Superior temporal gyrus (tissue), 1 donor: ENCODE measurements around the gene ZNF385B.

ENCODE experiments used
- DNase-seq: peaks from one replicate; pipeline ENCODE4 v3.0.0-alpha.2; 2016; ENCODE audit errors: extremely low spot score

Gene ZNF385B

DNA sequence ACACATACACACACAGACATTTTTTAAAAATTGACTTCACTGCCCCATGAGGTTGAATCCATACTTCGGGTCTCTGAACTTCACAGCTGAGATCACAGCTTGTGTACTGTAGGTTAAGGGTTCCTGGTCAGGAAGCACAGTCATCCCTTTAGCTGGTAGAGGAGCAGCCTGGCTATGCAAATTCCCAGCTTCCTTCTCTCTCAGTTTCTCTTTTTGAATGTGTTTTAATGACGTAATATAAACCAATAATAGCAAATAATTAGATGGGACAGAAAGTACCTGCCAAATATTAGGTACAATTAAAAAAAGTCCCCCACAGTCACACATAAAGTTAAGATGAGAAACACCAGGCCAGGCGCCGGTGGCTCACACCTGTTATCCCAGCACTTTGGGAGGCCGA, 178.7 kb downstream of the ZNF385B start:
- DNase-seq, result no peak

- DNase-seq, result peak; percentile 55
Measured at GRCh38 chr2:179677746-179678505, 183.5 kb downstream of the ZNF385B start.

GRCh38 chr2:179677077-179677688, 184.2 kb downstream of the ZNF385B start:
- DNase-seq, result peak; percentile 71

DNA sequence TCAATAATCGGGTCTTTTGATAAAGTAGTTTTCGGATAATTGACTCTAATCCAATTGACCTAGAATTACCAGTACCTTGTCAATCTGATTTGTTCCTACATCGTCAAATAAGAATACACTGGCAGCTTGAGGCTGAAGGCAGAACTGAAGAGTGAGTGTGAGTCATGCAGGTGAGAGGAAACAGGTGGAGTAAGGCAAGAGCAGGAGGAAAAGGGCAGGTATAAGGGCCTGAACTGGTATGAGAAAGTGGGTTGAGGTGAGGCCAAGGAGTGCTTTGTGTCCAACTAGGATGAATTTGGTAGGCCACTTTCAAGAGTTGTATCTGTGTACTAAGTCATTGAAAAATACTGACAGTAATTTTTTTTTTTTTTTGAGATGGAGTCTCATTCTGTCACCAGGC, 186.0 kb downstream of the ZNF385B start:
- no peak for DNase-seq

DNA sequence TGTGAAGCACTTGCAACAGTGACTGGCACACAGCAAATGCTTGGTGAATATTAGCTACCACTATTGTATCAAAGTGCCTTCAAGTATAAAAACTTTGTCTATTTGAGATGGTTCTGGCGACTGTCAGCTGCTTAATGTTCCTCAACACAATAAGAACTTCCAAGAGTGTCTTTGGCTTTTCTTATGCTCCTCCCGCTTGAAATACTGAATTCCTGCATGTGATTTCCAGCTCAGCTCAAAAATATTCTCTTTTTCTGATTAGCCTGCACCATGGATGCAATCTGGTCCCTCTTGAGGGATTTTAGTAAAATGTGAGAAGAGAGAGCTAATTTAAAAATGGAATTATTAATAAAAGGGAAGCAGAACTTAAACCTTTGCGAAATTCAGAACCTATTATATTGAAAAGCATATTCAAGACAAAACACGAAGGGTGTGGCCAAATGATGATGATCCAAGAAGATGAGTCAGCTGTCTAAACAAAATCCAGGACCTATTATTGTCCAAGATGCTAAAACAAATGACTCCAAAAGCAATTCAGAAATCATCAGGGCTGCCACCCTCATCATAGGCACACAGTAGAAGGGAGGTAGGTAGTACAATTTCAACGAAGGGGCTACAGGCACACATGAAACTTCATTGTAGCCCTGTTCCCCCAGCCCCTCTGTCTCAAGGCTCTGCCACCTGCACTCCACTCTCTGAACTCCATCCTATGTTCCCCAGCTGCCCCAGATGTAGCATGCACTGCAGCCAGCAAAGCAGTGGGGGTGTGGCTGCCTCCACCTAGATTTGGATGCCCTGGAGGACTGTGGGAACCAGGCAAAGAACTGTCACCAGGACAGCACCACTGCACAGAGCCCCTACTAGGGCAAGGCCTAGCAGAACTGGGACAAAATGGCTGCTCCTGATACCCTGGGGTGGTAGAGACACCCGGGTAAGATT, 190.1 kb downstream of the ZNF385B start:
- no peak for DNase-seq

DNA sequence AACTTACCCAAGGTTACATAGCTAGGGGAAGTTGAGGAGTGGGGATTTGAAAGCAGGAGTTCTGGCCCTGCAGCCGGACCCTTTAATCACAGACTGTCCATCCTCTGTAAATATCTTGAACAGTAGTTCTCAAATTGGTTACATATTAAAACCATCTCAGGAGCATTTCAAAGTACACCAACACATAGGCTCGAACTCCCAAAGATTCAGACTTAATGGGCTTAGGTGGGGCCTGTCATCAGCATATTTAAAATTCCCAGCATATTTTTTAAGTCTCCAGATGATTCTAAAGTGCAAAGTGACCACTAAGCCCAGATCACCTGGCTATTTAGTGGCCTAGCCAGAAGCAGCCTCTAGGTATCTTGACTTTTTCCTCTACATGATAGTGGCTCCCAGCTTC, 192.2 kb downstream of the ZNF385B start:
- DNase-seq, result no peak

DNA sequence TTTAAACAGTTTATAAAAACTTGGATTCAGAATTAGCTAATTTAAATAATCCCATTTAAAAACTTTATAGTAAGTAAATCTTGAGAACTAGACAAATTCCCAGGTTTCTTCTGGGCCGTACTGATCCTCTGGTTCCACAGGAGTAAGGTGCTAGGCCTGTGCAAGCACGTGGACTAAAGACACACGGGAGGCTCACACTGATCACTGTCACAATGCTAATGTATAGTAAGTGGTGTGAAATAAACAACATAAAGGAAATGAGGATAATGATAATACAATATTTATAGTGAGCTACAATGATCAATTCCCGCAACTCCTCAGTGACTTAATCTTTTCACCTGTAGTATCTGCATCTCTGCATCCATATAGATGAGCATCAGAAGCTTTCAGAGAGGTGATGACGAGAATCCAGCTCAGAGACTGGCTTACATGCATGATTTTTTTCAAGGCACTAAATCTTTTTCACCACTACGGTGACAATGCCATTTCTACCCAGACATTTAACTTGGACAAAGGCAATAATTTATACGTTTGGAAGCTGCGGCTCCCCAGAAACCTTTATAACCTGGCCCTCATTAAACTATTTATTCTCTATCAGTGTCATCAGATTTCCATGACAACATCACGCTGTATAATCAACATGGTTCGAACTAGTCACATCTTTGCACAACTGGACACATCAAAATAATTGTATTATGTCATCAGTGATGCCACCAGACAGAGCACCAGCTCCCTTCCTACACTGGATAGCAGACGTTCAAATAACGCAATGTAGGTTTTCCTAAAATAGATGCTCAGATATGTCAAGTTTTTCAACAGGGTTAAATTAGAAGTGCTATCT, 196.2 kb downstream of the ZNF385B start:
- DNase-seq, result no peak

- DNase-seq, result no peak
Measured at GRCh38 chr2:179661986-179662385, 199.4 kb downstream of the ZNF385B start.

GRCh38 chr2:179657068-179657595, 204.3 kb downstream of the ZNF385B start:
- no peak for DNase-seq

DNA sequence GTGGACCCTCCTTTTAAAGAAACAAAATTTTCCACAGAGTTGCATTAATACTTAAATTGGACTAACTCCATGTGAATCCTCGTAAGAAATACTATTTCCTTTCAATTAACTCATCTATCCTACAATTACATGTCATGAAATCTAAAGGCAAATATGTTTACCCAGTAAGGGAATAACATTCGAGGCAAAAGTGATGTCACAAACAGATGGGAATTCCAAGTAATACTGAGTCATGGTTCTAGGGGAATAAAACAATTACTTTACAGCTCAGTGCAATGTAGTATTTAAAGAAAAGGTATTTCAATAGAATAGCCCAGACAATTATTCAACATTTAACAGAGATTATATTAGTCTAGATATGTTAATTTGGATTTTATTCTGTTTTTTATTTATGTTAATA, 205.8 kb downstream of the ZNF385B start:
- no peak for DNase-seq

DNA sequence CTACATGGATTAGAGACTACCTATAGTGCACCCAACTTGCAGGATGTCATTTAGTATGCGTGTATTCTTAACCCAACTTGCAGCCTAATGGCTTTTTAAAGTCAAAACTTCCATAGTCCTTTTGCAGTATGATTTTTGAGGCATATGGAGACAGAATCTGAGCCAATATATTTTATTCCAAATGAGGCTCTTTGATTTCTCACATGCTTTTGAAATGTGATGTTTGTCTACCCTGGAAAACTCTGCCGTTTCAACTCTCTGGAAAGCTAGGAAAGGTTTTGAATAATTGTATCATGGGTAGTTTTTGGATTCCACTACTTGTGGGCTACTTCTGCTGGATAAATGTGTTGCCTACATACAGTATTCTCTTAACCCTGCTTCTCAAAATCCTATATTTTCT, 206.6 kb downstream of the ZNF385B start:
- DNase-seq, result no peak

- DNase-seq, result no peak
Measured at GRCh38 chr2:179652296-179652695, 209.1 kb downstream of the ZNF385B start.

- DNase-seq, result no peak
Measured at GRCh38 chr2:179650420-179650819, 211.0 kb downstream of the ZNF385B start.

DNA sequence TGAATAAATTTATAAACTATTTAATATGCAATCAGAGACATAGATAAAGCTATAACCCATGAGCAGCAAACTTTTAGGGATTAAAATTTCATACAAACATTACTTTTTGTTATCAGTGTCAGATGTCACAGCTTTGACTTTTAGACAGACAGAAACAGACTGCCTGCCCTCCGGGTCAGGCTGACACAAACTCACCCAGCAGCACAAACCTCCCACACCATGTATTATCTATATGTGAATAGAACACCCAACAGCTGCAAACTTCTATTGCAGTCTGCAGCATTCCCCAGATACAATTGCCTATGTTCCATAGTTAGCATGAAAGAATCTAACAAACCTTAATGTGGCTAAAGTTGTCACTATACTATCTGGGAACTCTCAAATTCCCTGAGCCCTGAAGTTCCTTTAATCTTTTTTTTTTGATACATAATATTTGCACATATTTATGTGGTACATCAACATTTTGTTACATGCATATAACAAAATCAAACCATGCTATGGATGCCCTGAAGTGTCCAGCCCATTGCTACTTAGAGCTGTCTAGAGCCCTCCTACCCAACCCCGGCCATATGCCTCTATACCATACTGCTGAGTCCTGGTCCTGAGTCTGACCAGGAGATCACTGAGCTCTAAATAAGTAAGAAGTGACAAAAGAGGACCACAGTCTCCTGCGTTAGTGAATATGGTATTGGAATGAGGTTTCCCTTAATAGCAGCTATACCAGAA, 214.4 kb downstream of the ZNF385B start:
- DNase-seq, result no peak

- DNase-seq, result no peak
Measured at GRCh38 chr2:179646173-179646769, 215.1 kb downstream of the ZNF385B start.

DNA sequence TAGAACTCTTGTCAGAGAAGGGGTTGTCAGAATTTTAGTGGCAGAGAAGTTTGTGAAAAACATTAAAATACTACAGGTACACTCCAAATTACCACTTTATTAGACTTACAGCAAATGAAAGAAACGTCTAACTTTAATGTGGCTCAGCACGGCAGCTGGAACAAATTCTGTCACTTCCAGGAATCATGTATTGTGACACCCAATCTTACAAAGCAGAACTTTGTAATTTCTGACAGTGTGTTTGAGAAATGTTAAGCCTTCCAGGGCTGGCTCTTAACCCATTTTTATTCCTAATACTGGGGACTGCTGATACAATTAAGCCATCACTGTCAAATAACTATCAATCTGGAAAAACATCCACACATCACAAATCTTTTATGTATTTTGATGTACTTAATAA, 216.4 kb downstream of the ZNF385B start:
- DNase-seq, result no peak

- no peak for DNase-seq
Measured at GRCh38 chr2:179642462-179642861, 218.9 kb downstream of the ZNF385B start.

- no peak for DNase-seq
Measured at GRCh38 chr2:179636995-179637394, 224.4 kb downstream of the ZNF385B start.

GRCh38 chr2:179636100-179636980, 225.1 kb downstream of the ZNF385B start:
- no peak for DNase-seq
